CD14-positive monocyte (primary cell): ENCODE data around the gene PITPNC1. TPM values are rescaled to one million over a fixed set of nuclear protein-coding genes. Genes with fewer than 3 reads are reported as not detected.

Source experiments
- DNase-seq, 3 donors: peaks; one replicate each; pipeline ENCODE4 v3.0.0-alpha.2; 2011 to 2022
- H2AFZ ChIP-seq: 2 replicates; pipeline ENCODE4 v1.6.0; 2012; ENCODE audit warnings: mild to moderate bottlenecking, low read depth, low read length, inconsistent platforms; ENCODE audit not compliant: insufficient read depth, poor library complexity, severe bottlenecking
- H3K27ac ChIP-seq, 2 donors: 1 replicate in 1 of 2; 2 replicates in 1 of 2; pipeline ENCODE4 v1.5.1; 2012 to 2013; ENCODE audit warnings: low read length in 2 of 2, control low read depth in 1 of 2, inconsistent platforms in 1 of 2, low read depth in 1 of 2, mild to moderate bottlenecking in 1 of 2
- H3K27me3 ChIP-seq, 2 donors: one replicate each; pipeline versions ENCODE4 v1.6.0 to v1.6.1; 2011 to 2013; ENCODE audit warnings: low read length in 2 of 2; ENCODE audit not compliant: control insufficient read depth in 2 of 2, insufficient read depth in 2 of 2
- H3K36me3 ChIP-seq, 2 donors: replicated peaks in 1 of 2; 1 replicate in 1 of 2; 2 replicates in 1 of 2; pipeline versions ENCODE4 v1.5.1 to v1.6.1; 2012 to 2013; ENCODE audit warnings: low read length in 2 of 2, control low read depth in 1 of 2, inconsistent platforms in 1 of 2, mild to moderate bottlenecking in 1 of 2; ENCODE audit not compliant: insufficient read depth in 2 of 2, control insufficient read depth in 1 of 2
- H3K4me1 ChIP-seq, 2 donors: 1 replicate in 1 of 2; 2 replicates in 1 of 2; pipeline versions ENCODE4 v1.5.1 to v1.6.1; 2012 to 2013; ENCODE audit warnings: low read length in 2 of 2, control low read depth in 1 of 2, inconsistent platforms in 1 of 2, mild to moderate bottlenecking in 1 of 2, moderate library complexity in 1 of 2; ENCODE audit not compliant: insufficient read depth in 2 of 2, control insufficient read depth in 1 of 2
- H3K4me2 ChIP-seq: replicated peaks from 2 replicates; pipeline ENCODE3; 2012; ENCODE audit warnings: low read length, moderate library complexity, mild to moderate bottlenecking; ENCODE audit not compliant: poor library complexity, severe bottlenecking; ENCODE audit errors: extremely low read depth
- H3K4me3 ChIP-seq, 3 experiments: fragments of 200-600 bp in 1 of 3; sonication (generic) in 1 of 3; replicated peaks in 1 of 3; 1 replicate in 2 of 3; 2 replicates in 1 of 3; pipeline ENCODE4 v1.5.1; 2011 to 2013; ENCODE audit warnings: low read length in 3 of 3, mild to moderate bottlenecking in 3 of 3, control low read depth in 2 of 3, low read depth in 2 of 3, inconsistent platforms in 1 of 3, moderate library complexity in 1 of 3
- H3K79me2 ChIP-seq: 2 replicates; pipeline ENCODE4 v1.6.0; 2012; ENCODE audit warnings: mild to moderate bottlenecking, control low read depth, inconsistent platforms, low read length, moderate library complexity; ENCODE audit not compliant: insufficient read depth
- H3K9ac ChIP-seq: 2 replicates; pipeline ENCODE4 v1.6.0; 2017; ENCODE audit warnings: low read length, mild to moderate bottlenecking; ENCODE audit not compliant: insufficient read depth, poor library complexity, severe bottlenecking
- H3K9me3 ChIP-seq, 2 donors: replicated peaks in 1 of 2; 1 replicate in 1 of 2; 2 replicates in 1 of 2; pipeline versions ENCODE4 v1.5.1 to v1.6.1; 2012 to 2013; ENCODE audit warnings: low read length in 2 of 2, control low read depth in 1 of 2; ENCODE audit not compliant: control insufficient read depth in 1 of 2, insufficient read depth in 1 of 2
- H4K20me1 ChIP-seq: 2 replicates; pipeline ENCODE4 v1.6.0; 2012; ENCODE audit warnings: mild to moderate bottlenecking, low read length, control low read depth, moderate library complexity; ENCODE audit not compliant: insufficient read depth
- H3K27ac Mint-ChIP-seq, 7 donors: one replicate each; pipeline ENCODE4 v1.8.0; 2020; ENCODE audit warnings: mild to moderate bottlenecking in 7 of 7, mixed read lengths in 7 of 7, moderate library complexity in 6 of 7, inconsistent platforms in 2 of 7
- H3K27me3 Mint-ChIP-seq, 3 donors: one replicate each; pipeline ENCODE4 v1.8.0; 2021 to 2022; ENCODE audit warnings: low read depth in 3 of 3, mild to moderate bottlenecking in 3 of 3, mixed read lengths in 3 of 3, moderate library complexity in 3 of 3, inconsistent platforms in 1 of 3
- H3K36me3 Mint-ChIP-seq, 2 donors: one replicate each; pipeline ENCODE4 v1.8.0; 2020; ENCODE audit warnings: mixed read lengths in 2 of 2, inconsistent platforms in 1 of 2, mild to moderate bottlenecking in 1 of 2
- H3K4me1 Mint-ChIP-seq: one replicate; pipeline ENCODE4 v1.8.0; 2020; ENCODE audit warnings: mild to moderate bottlenecking, mixed read lengths
- H3K4me3 Mint-ChIP-seq, 2 donors: one replicate each; pipeline ENCODE4 v1.8.0; 2020; ENCODE audit warnings: mild to moderate bottlenecking in 2 of 2, mixed read lengths in 2 of 2, moderate library complexity in 1 of 2
- H3K9me3 Mint-ChIP-seq, 7 donors: one replicate each; pipeline ENCODE4 v1.8.0; 2020 to 2022; ENCODE audit warnings: mixed read lengths in 7 of 7, mild to moderate bottlenecking in 6 of 7, moderate library complexity in 6 of 7, inconsistent platforms in 2 of 7
- CTCF ChIP-seq: fragments of 200-600 bp; IDR thresholded peaks from one replicate; pipeline ENCODE4 v1.8.0; 2022; ENCODE audit warnings: antibody characterized with exemption, mild to moderate bottlenecking
- WGBS: methylation state at CpG from one replicate; pipeline ENCODE4 v1.1.5; 2013; ENCODE audit warnings: missing lambda C conversion rate; ENCODE audit not compliant: insufficient coverage; 5-methylcytosine and 5-hydroxymethylcytosine counted together
- intact Hi-C, 2 donors: fragments of 100-400 bp; cut with micrococcal nuclease; formaldehyde crosslinking; loops; one replicate each; pipeline versions ENCODE4 v1.15.0 to v1.15.1; 2023
- polyA plus RNA-seq, 3 donors: library from polyadenylated mRNA; depleted of rRNA in 1 of 3; unstranded in 2 of 3; stranded (reverse) in 1 of 3; fragments of 300-500 nt in 2 of 3; fragments of >200 nt in 1 of 3; fragmentation: Illumina TruSeq in 2 of 3; gene quantifications; 1 replicate in 2 of 3; 2 replicates in 1 of 3; pipeline ENCODE4 v1.2.3, GENCODE V29; 2012 to 2021

Gene PITPNC1
- polyA plus RNA-seq, 3 donors = 18.5 to 31.0 (median 21.7) TPM

- Mint-ChIP-seq H3K27me3 (peaks cover 0 to 7% (median 5%) of the 10 kb centered on the region in 3 donors), H3K4me3 (no peak overlapping the region), H3K4me1 (peaks cover 41% of the 10 kb centered on the region), H3K27ac (peak overlapping the region in 2 of 7 donors; percentile 54 to 73), H3K36me3 (peaks cover 3 to 5% of the 10 kb centered on the region in 2 donors), H3K9me3 (no peaks in the 10 kb centered on the region)
- no peak overlapping the region for H2AFZ ChIP-seq
- 93% methylated on average over 9 of the region's 12 CpGs for WGBS
- H3K27ac ChIP-seq = no peak overlapping the region
- H3K36me3 ChIP-seq = no peaks in the 10 kb centered on the region
- H3K79me2 ChIP-seq = peaks cover 28% of the 10 kb centered on the region
- H3K4me3 ChIP-seq = no peak overlapping the region
- no peaks in the 10 kb centered on the region for H3K27me3 ChIP-seq
- H3K4me1 ChIP-seq = peaks cover 20 to 27% of the 10 kb centered on the region in 2 donors
- peaks cover 9% of the 10 kb centered on the region for H4K20me1 ChIP-seq
- H3K9me3 ChIP-seq = no peaks in the 10 kb centered on the region
- H3K4me2 ChIP-seq = no peak overlapping the region
- no peak for TF ChIP-seq CTCF
- intact Hi-C loops = loop anchor here (2.0 to 10.0 kb wide), 3 partner anchors 37 to 99 kb away; partner anchors contain the start of gene PITPNC1 (in 1 of the 2)
- H3K9ac ChIP-seq = no peak overlapping the region
- no peak for DNase-seq
Observed at GRCh38 chr17:67474081-67474661, 97.1 kb downstream of the PITPNC1 start.

DNA sequence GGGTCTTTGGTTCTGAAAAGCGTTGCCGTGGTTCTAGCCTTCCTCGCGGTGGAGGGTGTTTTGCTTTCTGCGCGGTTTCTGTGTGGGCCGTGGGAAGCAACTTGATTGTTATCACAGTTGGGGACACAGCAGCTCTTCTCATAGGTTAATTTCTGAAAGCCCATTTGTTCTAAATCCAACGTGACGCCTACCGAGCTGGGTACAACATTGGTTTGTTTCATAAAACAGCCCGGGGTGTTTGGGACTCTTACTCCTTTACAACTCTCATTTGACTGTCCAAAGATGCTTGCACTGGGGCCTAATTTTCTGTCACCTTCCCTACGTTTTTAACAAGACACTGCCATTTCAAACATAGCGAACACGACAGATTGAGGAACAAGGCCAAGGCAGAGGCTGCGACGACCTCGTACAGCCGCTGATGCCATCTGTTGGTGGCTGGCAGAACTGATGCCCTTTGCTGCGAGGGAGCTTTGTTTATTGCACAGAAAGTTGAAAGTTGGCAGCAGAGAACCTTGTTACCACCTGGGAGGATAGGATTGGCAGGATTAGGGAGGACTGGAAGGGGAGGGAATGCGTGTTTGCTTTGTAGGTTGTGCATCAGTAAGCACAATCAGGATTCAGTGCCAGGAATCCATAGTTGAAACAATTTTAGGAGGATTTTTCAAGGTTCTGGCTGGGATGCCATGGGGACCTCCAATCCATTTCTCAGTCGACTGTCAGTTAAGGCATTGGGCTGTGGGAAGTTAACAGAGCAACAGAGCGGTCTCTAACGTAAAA, 98.3 kb downstream of the PITPNC1 start:
- Histone ChIP-seq H3K4me1 (peaks cover 8 to 16% of the 10 kb centered on the region in 2 donors), H3K27me3 (no peaks in the 10 kb centered on the region), H3K9ac (no peak overlapping the region), H3K9me3 (no peaks in the 10 kb centered on the region), H3K4me3 (peak overlapping the region in 1 of 3 experiments; percentile 37), H3K4me2 (peak overlapping the region; percentile 37), H3K27ac (no peak overlapping the region), H3K79me2 (peaks cover 35% of the 10 kb centered on the region), H2AFZ (peak overlapping the region; percentile 61), H3K36me3 (no peaks in the 10 kb centered on the region), H4K20me1 (peaks cover 5% of the 10 kb centered on the region)
- H3K27ac Mint-ChIP-seq = peak overlapping the region in 5 of 7 donors; percentile 17 to 84 (median 72)
- peaks cover 3 to 5% of the 10 kb centered on the region in 2 donors for H3K36me3 Mint-ChIP-seq
- H3K4me3 Mint-ChIP-seq = peak overlapping the region; percentile 65 to 81
- 13% methylated on average over 15 of the region's 23 CpGs for WGBS
- peaks cover 33% of the 10 kb centered on the region for H3K4me1 Mint-ChIP-seq
- peak; percentile 78 to 87 (median 84) for DNase-seq
- no peaks in the 10 kb centered on the region for H3K9me3 Mint-ChIP-seq
- peak; percentile 89 for TF ChIP-seq CTCF
- H3K27me3 Mint-ChIP-seq = peaks cover 0 to 5% (median 4%) of the 10 kb centered on the region in 3 donors
- intact Hi-C loops = loop anchor here (2.0 to 10.0 kb wide), 4 partner anchors 33 to 101 kb away; partner anchors contain the start of gene PITPNC1 (in 1 of the 2)
